DND-41 (cell line): ENCODE results near the gene MAST3.

Experiments used
- ATAC-seq: fragments of 200-7000 bp; cut with Tn5 transposase; 3 replicates; pipeline ENCODE4 v1.9.1; 2021; ENCODE audit warnings: low read depth; ENCODE audit not compliant: insufficient read depth
- DNase-seq: peaks from one replicate; pipeline ENCODE4 v3.0.0-alpha.2; 2020
- H2AFZ ChIP-seq: 2 replicates; pipeline ENCODE4 v1.6.0; 2012; ENCODE audit warnings: low read depth, low read length
- H3K27ac ChIP-seq: 2 replicates; pipeline ENCODE4 v1.5.1; 2012; ENCODE audit warnings: low read length, inconsistent platforms
- H3K27me3 ChIP-seq: fragments of 200-600 bp; sonication (generic); 2 replicates; pipeline ENCODE4 v1.6.0; 2012; ENCODE audit warnings: low read length, mild to moderate bottlenecking, inconsistent platforms; ENCODE audit not compliant: insufficient read depth, poor library complexity
- H3K36me3 ChIP-seq: 2 replicates; pipeline ENCODE4 v1.5.1; 2012; ENCODE audit warnings: low read length, inconsistent platforms; ENCODE audit not compliant: insufficient read depth
- H3K4me1 ChIP-seq: 2 replicates; pipeline ENCODE4 v1.5.1; 2012; ENCODE audit warnings: mild to moderate bottlenecking, low read length; ENCODE audit not compliant: insufficient read depth
- H3K4me2 ChIP-seq: 2 replicates; pipeline ENCODE4 v1.6.0; 2012; ENCODE audit warnings: mild to moderate bottlenecking, moderate library complexity, low read length, inconsistent platforms; ENCODE audit not compliant: insufficient read depth
- H3K4me3 ChIP-seq, 2 experiments: fragments of 200-600 bp in 1 of 2; shearing (Covaris generic) in 1 of 2; 2 replicates each; pipeline ENCODE4 v1.5.1; 2012 to 2016; ENCODE audit warnings: inconsistent platforms in 2 of 2, low read length in 2 of 2, mild to moderate bottlenecking in 2 of 2, low read depth in 1 of 2, moderate library complexity in 1 of 2
- H3K79me2 ChIP-seq: 2 replicates; pipeline ENCODE4 v1.6.0; 2012; ENCODE audit warnings: low read length, inconsistent platforms; ENCODE audit not compliant: insufficient read depth
- H3K9ac ChIP-seq: 2 replicates; pipeline ENCODE4 v1.6.0; 2012; ENCODE audit warnings: low read depth, mild to moderate bottlenecking, inconsistent platforms, low read length, moderate library complexity
- H3K9me3 ChIP-seq: 2 replicates; pipeline ENCODE4 v1.5.1; 2012; ENCODE audit warnings: low read length, moderate library complexity, mild to moderate bottlenecking, inconsistent platforms; ENCODE audit not compliant: insufficient read depth, severe bottlenecking
- H4K20me1 ChIP-seq: 2 replicates; pipeline ENCODE4 v1.6.0; 2012; ENCODE audit warnings: low read length; ENCODE audit not compliant: insufficient read depth
- EZH2 ChIP-seq: IDR thresholded peaks from 3 replicates; pipeline ENCODE4 v1.6.1; 2012; ENCODE audit warnings: borderline replicate concordance, low read depth, mild to moderate bottlenecking, moderate library complexity, low read length, inconsistent platforms; ENCODE audit not compliant: severe bottlenecking
- TF ChIP-seq, protein P1 (sequence below): IDR thresholded peaks from 2 replicates; pipeline ENCODE4 v1.5.1; 2012; ENCODE audit warnings: borderline replicate concordance, low read length, moderate library complexity, mild to moderate bottlenecking; ENCODE audit not compliant: poor library complexity, severe bottlenecking; ENCODE audit errors: extremely low read depth

Gene MAST3

DNA sequence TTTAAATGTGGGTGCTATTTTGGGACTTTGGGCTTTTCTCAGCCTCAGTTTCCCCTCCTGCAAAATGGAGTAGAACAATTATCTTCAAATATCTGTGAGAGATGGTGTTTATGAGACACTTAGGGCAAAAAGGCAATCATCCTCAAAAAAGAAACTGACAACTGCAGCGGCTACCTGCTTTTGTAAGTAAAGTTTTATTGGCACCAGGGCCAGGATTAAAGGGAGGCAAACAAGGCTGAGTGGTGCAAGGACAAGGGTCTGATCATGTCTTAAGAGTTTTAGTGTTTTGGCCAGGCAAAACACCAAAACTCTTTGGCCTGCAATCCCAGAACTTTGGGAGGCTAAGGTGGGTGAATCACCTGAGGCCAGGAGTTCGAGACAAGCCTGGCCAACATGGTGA, 1.3 kb upstream of the MAST3 start:
- no peak overlapping the region for H3K27ac ChIP-seq
- no peaks in the 10 kb centered on the region for H3K9me3 ChIP-seq
- ATAC-seq, result no peak

GRCh38 chr19:18097993-18098890, 664 bp downstream of the MAST3 start:
- TF ChIP-seq, protein P1, sequence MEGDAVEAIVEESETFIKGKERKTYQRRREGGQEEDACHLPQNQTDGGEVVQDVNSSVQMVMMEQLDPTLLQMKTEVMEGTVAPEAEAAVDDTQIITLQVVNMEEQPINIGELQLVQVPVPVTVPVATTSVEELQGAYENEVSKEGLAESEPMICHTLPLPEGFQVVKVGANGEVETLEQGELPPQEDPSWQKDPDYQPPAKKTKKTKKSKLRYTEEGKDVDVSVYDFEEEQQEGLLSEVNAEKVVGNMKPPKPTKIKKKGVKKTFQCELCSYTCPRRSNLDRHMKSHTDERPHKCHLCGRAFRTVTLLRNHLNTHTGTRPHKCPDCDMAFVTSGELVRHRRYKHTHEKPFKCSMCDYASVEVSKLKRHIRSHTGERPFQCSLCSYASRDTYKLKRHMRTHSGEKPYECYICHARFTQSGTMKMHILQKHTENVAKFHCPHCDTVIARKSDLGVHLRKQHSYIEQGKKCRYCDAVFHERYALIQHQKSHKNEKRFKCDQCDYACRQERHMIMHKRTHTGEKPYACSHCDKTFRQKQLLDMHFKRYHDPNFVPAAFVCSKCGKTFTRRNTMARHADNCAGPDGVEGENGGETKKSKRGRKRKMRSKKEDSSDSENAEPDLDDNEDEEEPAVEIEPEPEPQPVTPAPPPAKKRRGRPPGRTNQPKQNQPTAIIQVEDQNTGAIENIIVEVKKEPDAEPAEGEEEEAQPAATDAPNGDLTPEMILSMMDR, result no peak
- no peak for TF ChIP-seq EZH2
- Histone ChIP-seq H3K9me3 (no peaks in the 10 kb centered on the region), H3K36me3 (no peaks in the 10 kb centered on the region), H3K27me3 (peaks cover 16% of the 10 kb centered on the region), H3K4me2 (peak overlapping the region; percentile 60), H2AFZ (no peak overlapping the region), H4K20me1 (peaks cover 7% of the 10 kb centered on the region; the same call in 1 of the 2 replicates), H3K4me1 (peaks cover 15% of the 10 kb centered on the region), H3K79me2 (no peaks in the 10 kb centered on the region), H3K4me3 (peak overlapping the region in 1 of 2 experiments; percentile 46; a peak in 3 of 4 replicates), H3K9ac (peak overlapping the region; percentile 27; the same call in 1 of the 2 replicates), H3K27ac (no peak overlapping the region)
- ATAC-seq, result no peak
- no peak for DNase-seq

More for the DNA sequence above, 1.3 kb upstream of the MAST3 start:
- H4K20me1 ChIP-seq, result peaks cover 7% of the 10 kb centered on the region; the same call in 1 of the 2 replicates
- TF ChIP-seq, protein P1, result no peak
- no peak for TF ChIP-seq EZH2
- H3K4me1 ChIP-seq, result peaks cover 15% of the 10 kb centered on the region
- no peak overlapping the region for H3K4me3 ChIP-seq
- no peak overlapping the region; the same call in 1 of the 2 replicates for H2AFZ ChIP-seq
- no peak for DNase-seq
- H3K36me3 ChIP-seq, result no peaks in the 10 kb centered on the region
- no peak overlapping the region for H3K4me2 ChIP-seq
- H3K27me3 ChIP-seq, result peaks cover 16% of the 10 kb centered on the region
- H3K79me2 ChIP-seq, result no peaks in the 10 kb centered on the region
- H3K9ac ChIP-seq, result no peak overlapping the region

- TF ChIP-seq, protein P1, result no peak
- TF ChIP-seq EZH2, result no peak
- Histone ChIP-seq H3K27me3 (peaks cover 16% of the 10 kb centered on the region), H3K4me3 (no peak overlapping the region), H3K4me1 (peaks cover 21% of the 10 kb centered on the region), H2AFZ (no peak overlapping the region), H3K9me3 (no peaks in the 10 kb centered on the region), H4K20me1 (peaks cover 7% of the 10 kb centered on the region; the same call in 1 of the 2 replicates), H3K9ac (no peak overlapping the region), H3K27ac (no peak overlapping the region), H3K4me2 (0 out of 2 replicates have a peak overlapping the region, but pooled peaks have one; percentile 60), H3K79me2 (no peaks in the 10 kb centered on the region), H3K36me3 (no peaks in the 10 kb centered on the region)
- DNase-seq (no peak), ATAC-seq (no peak)
These were observed 1.5 kb downstream of the MAST3 start for GRCh38 chr19:18098891-18099622.
